GM23338 (cell line): Measurements from ENCODE around the gene DNAH17. TPM values are rescaled to one million over a fixed set of nuclear protein-coding genes. Genes with fewer than 3 reads are reported as not detected.

ENCODE experiments used
- ATAC-seq: fragments of 200-7000 bp; cut with Tn5 transposase; 3 replicates; pipeline ENCODE4 v1.9.1; 2020
- DNase-seq: peaks from one replicate; pipeline ENCODE4 v3.0.0-alpha.2; 2015; ENCODE audit warnings: low spot score
- H2AFZ ChIP-seq: fragments of 200-600 bp; sonication (generic); 2 replicates; pipeline ENCODE4 v1.8.0; 2016; ENCODE audit warnings: antibody characterized with exemption, mild to moderate bottlenecking, moderate library complexity
- H3F3A ChIP-seq: fragments of 200-600 bp; sonication (generic); replicated peaks from 2 replicates; pipeline ENCODE4 v1.8.0; 2017; ENCODE audit warnings: antibody characterized with exemption, mixed run types, low read depth
- H3K27ac ChIP-seq: fragments of 200-600 bp; sonication (generic); 2 replicates; pipeline ENCODE4 v1.6.1; 2016; ENCODE audit warnings: low read depth
- H3K27me3 ChIP-seq: fragments of 200-600 bp; sonication (generic); 2 replicates; pipeline ENCODE4 v1.8.0; 2016; ENCODE audit warnings: mild to moderate bottlenecking, mixed run types, moderate library complexity; ENCODE audit not compliant: insufficient read depth
- H3K36me3 ChIP-seq: fragments of 200-600 bp; sonication (generic); 2 replicates; pipeline ENCODE4 v1.8.0; 2016; ENCODE audit warnings: mild to moderate bottlenecking; ENCODE audit not compliant: insufficient read depth
- H3K4me1 ChIP-seq: fragments of 200-600 bp; sonication (generic); 2 replicates; pipeline ENCODE4 v1.8.0; 2016; ENCODE audit warnings: mild to moderate bottlenecking, moderate library complexity; ENCODE audit not compliant: insufficient read depth
- H3K4me2 ChIP-seq: fragments of 200-600 bp; sonication (generic); 2 replicates; pipeline ENCODE4 v1.7.1; 2017; ENCODE audit warnings: mixed run types
- H3K4me3 ChIP-seq: fragments of 200-600 bp; sonication (generic); 2 replicates; pipeline ENCODE4 v1.6.1; 2016; ENCODE audit warnings: mixed run types
- H3K79me2 ChIP-seq: fragments of 200-600 bp; sonication (generic); replicated peaks from 2 replicates; pipeline ENCODE4 v1.8.0; 2017; ENCODE audit warnings: mild to moderate bottlenecking; ENCODE audit not compliant: insufficient read depth
- H3K9me2 ChIP-seq: fragments of 200-600 bp; sonication (generic); 2 replicates; pipeline ENCODE4 v1.8.0; 2017; ENCODE audit not compliant: insufficient read depth
- H4K20me1 ChIP-seq: fragments of 200-600 bp; sonication (generic); replicated peaks from 2 replicates; pipeline ENCODE4 v1.8.0; 2017; ENCODE audit warnings: mild to moderate bottlenecking; ENCODE audit not compliant: insufficient read depth
- H3K27ac Mint-ChIP-seq: 2 replicates; pipeline ENCODE4 v1.8.0; 2020; ENCODE audit warnings: inconsistent platforms, mild to moderate bottlenecking, moderate library complexity, mixed read lengths
- H3K27me3 Mint-ChIP-seq: 3 replicates; pipeline ENCODE4 v1.8.0; 2022; ENCODE audit warnings: low read depth, mild to moderate bottlenecking, moderate library complexity, mixed read lengths, inconsistent platforms; ENCODE audit not compliant: insufficient read depth, poor library complexity
- H3K36me3 Mint-ChIP-seq: 3 replicates; pipeline ENCODE4 v1.8.0; 2021; ENCODE audit warnings: low read depth, mild to moderate bottlenecking, inconsistent platforms, moderate library complexity, mixed read lengths
- H3K4me1 Mint-ChIP-seq: 3 replicates; pipeline ENCODE4 v1.8.0; 2020; ENCODE audit warnings: mild to moderate bottlenecking, inconsistent platforms, mixed read lengths
- H3K4me3 Mint-ChIP-seq: 3 replicates; pipeline ENCODE4 v1.8.0; 2021; ENCODE audit warnings: moderate library complexity, mild to moderate bottlenecking, inconsistent platforms, mixed read lengths
- H3K9me3 Mint-ChIP-seq: 3 replicates; pipeline ENCODE4 v1.8.0; 2020; ENCODE audit warnings: moderate library complexity, mild to moderate bottlenecking, inconsistent platforms, mixed read lengths
- CREB1 ChIP-seq: fragments of 250-450 bp; sonication (Bioruptor Pico); IDR thresholded peaks from 2 replicates; pipeline ENCODE4 v1.5.0; 2020; ENCODE audit warnings: low read depth, mild to moderate bottlenecking, moderate library complexity
- CTCF ChIP-seq, 2 experiments: fragments of 200-600 bp in 1 of 2; sonication (generic) in 1 of 2; conservative IDR thresholded peaks; 2 replicates each; pipeline versions ENCODE4 v1.5.1 to v1.6.1; 2016 to 2017; ENCODE audit warnings: antibody characterized with exemption in 2 of 2, low read depth in 2 of 2, mild to moderate bottlenecking in 2 of 2, moderate library complexity in 1 of 2
- ETS1 ChIP-seq: IDR thresholded peaks from 2 replicates; pipeline ENCODE4 v1.6.1; 2016; ENCODE audit warnings: antibody characterized with exemption
- EZH2 ChIP-seq: fragments of 200-600 bp; sonication (generic); IDR thresholded peaks from one replicate; pipeline ENCODE4 v1.8.0; 2017; ENCODE audit warnings: antibody characterized with exemption, mild to moderate bottlenecking, low read depth; ENCODE audit not compliant: unreplicated experiment
- EZH2phosphoT487 ChIP-seq: fragments of 200-600 bp; sonication (generic); IDR thresholded peaks from one replicate; pipeline ENCODE4 v1.8.1; 2018; ENCODE audit warnings: antibody characterized with exemption; ENCODE audit not compliant: unreplicated experiment
- JUNB ChIP-seq: IDR thresholded peaks from one replicate; pipeline ENCODE4 v1.6.1; 2016; ENCODE audit warnings: antibody characterized with exemption; ENCODE audit not compliant: unreplicated experiment
- NANOG ChIP-seq: IDR thresholded peaks from 2 replicates; pipeline ENCODE4 v1.6.1; 2016; ENCODE audit warnings: antibody characterized with exemption, borderline replicate concordance
- POLR2AphosphoS5 ChIP-seq: IDR thresholded peaks from 2 replicates; pipeline ENCODE4 v1.6.1; 2016; ENCODE audit warnings: antibody characterized with exemption, low read depth
- STAT1 ChIP-seq: IDR thresholded peaks from one replicate; pipeline ENCODE4 v1.6.1; 2016; ENCODE audit warnings: antibody characterized with exemption; ENCODE audit not compliant: unreplicated experiment
- ZNF114 ChIP-seq: fragments of 250-450 bp; sonication (Bioruptor Pico); IDR thresholded peaks from 2 replicates; pipeline ENCODE4 v1.5.0; 2020; ENCODE audit warnings: mild to moderate bottlenecking, moderate library complexity
- ZNF331 ChIP-seq: fragments of 250-450 bp; sonication (Bioruptor Pico); IDR thresholded peaks from 2 replicates; pipeline ENCODE4 v1.5.0; 2020; ENCODE audit warnings: low read depth, mild to moderate bottlenecking, moderate library complexity
- ZNF462 ChIP-seq: fragments of 250-450 bp; sonication (Bioruptor Pico); IDR thresholded peaks from 2 replicates; pipeline ENCODE4 v1.5.0; 2020; ENCODE audit warnings: mild to moderate bottlenecking, moderate library complexity
- polyA plus RNA-seq: library from polyadenylated mRNA; unstranded; fragments of >200 nt; fragmentation: Nextera tagmentation; extraction: Ambion mirVana; gene quantifications from 2 replicates; pipeline ENCODE4 v1.2.1, GENCODE V29; 2016
- total RNA-seq: library from RNA; depleted of rRNA; stranded (reverse); fragments of >200 nt; shearing (Covaris generic); gene quantifications from 2 replicates; pipeline ENCODE4 v1.2.3, GENCODE V29; 2014
- TF ChIP-seq, protein P1 (sequence below): IDR thresholded peaks from one replicate; pipeline ENCODE4 v1.6.1; 2018; ENCODE audit warnings: antibody characterized with exemption; ENCODE audit not compliant: unreplicated experiment

Gene DNAH17
- total and polyA plus RNA-seq, 2 experiments from 2014 or later = 0.59 to 2.0 TPM

- Histone ChIP-seq H3K27me3 (no peaks in the 10 kb centered on the region), H3K79me2 (no peaks in the 10 kb centered on the region), H3K4me2 (no peak overlapping the region), H3K9me2 (no peaks in the 10 kb centered on the region), H3K36me3 (no peaks in the 10 kb centered on the region), H3F3A (no peaks in the 10 kb centered on the region), H4K20me1 (no peaks in the 10 kb centered on the region; the same call in none of the 2 replicates), H3K4me3 (no peak overlapping the region), H2AFZ (no peak overlapping the region), H3K27ac (no peak overlapping the region), H3K4me1 (no peaks in the 10 kb centered on the region)
- no peaks in the 10 kb centered on the region; the same call in 1 of the 3 replicates for H3K4me1 Mint-ChIP-seq
- no peak overlapping the region for H3K27ac Mint-ChIP-seq
- H3K9me3 Mint-ChIP-seq = no peaks in the 10 kb centered on the region; the same call in 2 of the 3 replicates
- TF ChIP-seq ZNF462 = no peak
- no peak for TF ChIP-seq ETS1
- TF ChIP-seq POLR2AphosphoS5 = no peak
- TF ChIP-seq ZNF114 (CRISPR knock-in tag) = no peak
- TF ChIP-seq EZH2phosphoT487 = no peak
- TF ChIP-seq CTCF (conservative IDR thresholded peaks at IDR 0.05; ENCODE audit: low read depth in 2 of 2) = no peak
- no peak for TF ChIP-seq CREB1 (CRISPR knock-in tag)
- TF ChIP-seq, protein P1, sequence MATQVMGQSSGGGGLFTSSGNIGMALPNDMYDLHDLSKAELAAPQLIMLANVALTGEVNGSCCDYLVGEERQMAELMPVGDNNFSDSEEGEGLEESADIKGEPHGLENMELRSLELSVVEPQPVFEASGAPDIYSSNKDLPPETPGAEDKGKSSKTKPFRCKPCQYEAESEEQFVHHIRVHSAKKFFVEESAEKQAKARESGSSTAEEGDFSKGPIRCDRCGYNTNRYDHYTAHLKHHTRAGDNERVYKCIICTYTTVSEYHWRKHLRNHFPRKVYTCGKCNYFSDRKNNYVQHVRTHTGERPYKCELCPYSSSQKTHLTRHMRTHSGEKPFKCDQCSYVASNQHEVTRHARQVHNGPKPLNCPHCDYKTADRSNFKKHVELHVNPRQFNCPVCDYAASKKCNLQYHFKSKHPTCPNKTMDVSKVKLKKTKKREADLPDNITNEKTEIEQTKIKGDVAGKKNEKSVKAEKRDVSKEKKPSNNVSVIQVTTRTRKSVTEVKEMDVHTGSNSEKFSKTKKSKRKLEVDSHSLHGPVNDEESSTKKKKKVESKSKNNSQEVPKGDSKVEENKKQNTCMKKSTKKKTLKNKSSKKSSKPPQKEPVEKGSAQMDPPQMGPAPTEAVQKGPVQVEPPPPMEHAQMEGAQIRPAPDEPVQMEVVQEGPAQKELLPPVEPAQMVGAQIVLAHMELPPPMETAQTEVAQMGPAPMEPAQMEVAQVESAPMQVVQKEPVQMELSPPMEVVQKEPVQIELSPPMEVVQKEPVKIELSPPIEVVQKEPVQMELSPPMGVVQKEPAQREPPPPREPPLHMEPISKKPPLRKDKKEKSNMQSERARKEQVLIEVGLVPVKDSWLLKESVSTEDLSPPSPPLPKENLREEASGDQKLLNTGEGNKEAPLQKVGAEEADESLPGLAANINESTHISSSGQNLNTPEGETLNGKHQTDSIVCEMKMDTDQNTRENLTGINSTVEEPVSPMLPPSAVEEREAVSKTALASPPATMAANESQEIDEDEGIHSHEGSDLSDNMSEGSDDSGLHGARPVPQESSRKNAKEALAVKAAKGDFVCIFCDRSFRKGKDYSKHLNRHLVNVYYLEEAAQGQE = no peak
- TF ChIP-seq ZNF331 (CRISPR knock-in tag) = no peak
- TF ChIP-seq STAT1 = no peak
- TF ChIP-seq EZH2 = no peak
- TF ChIP-seq JUNB = no peak
- TF ChIP-seq NANOG = no peak
- H3K27me3 Mint-ChIP-seq = peaks cover 21% of the 10 kb centered on the region
- DNase-seq = no peak
- H3K36me3 Mint-ChIP-seq = no peaks in the 10 kb centered on the region; the same call in 2 of the 3 replicates
- no peak for ATAC-seq
- H3K4me3 Mint-ChIP-seq = no peak overlapping the region
Observed at GRCh38 chr17:78491236-78492115, 85.7 kb downstream of the DNAH17 start.
